ENCODE data around the gene INSL3. TPM values are rescaled to one million over a fixed set of nuclear protein-coding genes. Genes with fewer than 3 reads are reported as not detected.

The INSL3 gene
- polyA plus RNA-seq, 1 donor from 2014 or later, result not detected

DNA sequence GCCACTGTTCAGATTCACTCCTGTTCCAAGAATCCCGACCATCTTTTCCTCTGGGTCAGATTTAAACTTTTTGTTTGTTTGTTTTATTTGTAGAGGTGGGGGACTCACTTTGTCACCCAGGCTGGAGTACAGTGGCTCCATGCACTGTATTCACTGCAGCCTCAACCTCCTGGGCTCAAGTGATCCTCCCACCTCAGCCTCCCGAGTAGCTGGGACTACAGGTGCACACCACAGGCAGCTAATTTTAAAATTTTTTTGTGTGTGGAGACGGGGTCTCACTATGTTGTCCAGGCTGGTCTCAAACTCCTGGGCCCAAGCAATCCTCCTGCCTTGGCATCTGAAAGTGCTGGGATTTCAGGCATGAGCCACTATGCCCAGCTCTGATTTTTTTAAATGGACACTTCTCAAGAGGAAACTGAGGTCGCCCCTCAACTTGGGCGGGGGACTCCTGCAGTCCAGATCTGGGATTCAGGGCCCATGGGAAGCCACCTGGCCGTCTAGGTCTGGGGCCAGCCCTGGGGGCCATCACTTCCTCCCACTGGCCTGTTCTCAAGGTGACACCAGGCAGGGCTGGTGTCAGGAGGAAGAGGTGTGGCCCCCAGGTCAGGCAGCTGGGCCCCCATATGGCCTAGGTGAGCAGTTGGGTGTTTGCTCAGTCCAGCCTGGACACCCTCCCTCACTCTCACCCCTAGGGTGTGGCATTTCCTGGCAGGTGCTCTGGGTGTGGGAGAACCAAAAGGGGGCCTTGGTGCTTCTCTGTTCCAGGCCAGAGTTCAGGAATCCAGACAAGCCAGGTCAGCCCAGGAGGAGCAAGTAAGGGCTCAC, 25.1 kb downstream of the INSL3 start:
- no peaks in the 10 kb centered on the region for H3K36me3 ChIP-seq (ENCODE audit: insufficient read depth, low read length)
- H3K9me3 ChIP-seq (ENCODE audit: low read length), result no peaks in the 10 kb centered on the region
- no peak overlapping the region for H3K4me2 ChIP-seq (ENCODE audit: low read length)
- peaks cover 32% of the 10 kb centered on the region for H3K27me3 ChIP-seq (ENCODE audit: insufficient read depth, low read depth, low read length)
- H2AFZ ChIP-seq (ENCODE audit: low read depth, low read length), result no peak overlapping the region
- TF ChIP-seq SMC3 (conservative IDR thresholded peaks at IDR 0.05; ENCODE audit: poor library complexity) (no peak), EP300 (conservative IDR thresholded peaks at IDR 0.05; ENCODE audit: poor library complexity, severe bottlenecking) (no peak), RAD21 (conservative IDR thresholded peaks at IDR 0.05) (no peak), POLR2AphosphoS5 (IDR thresholded peaks at IDR 0.05) (no peak), EZH2 (IDR thresholded peaks at IDR 0.05; ENCODE audit: borderline replicate concordance, insufficient read depth, low read length, poor library complexity, severe bottlenecking) (no peak)
- H3K4me3 ChIP-seq (ENCODE audit: low read length), result no peak overlapping the region
- H3K27ac ChIP-seq (ENCODE audit: low read length), result no peak overlapping the region
- no peaks in the 10 kb centered on the region for H4K20me1 ChIP-seq (ENCODE audit: insufficient read depth)
- H3K79me2 ChIP-seq (replicated peaks; ENCODE audit: insufficient read depth, low read length), result no peaks in the 10 kb centered on the region
- H3K9me2 ChIP-seq (ENCODE audit: insufficient read depth, low read length), result no peaks in the 10 kb centered on the region
- no peak overlapping the region for H3K9ac ChIP-seq (ENCODE audit: low read length)
- no peaks in the 10 kb centered on the region for H3F3A ChIP-seq (ENCODE audit: insufficient read depth, low read length, poor library complexity, severe bottlenecking)

DNA sequence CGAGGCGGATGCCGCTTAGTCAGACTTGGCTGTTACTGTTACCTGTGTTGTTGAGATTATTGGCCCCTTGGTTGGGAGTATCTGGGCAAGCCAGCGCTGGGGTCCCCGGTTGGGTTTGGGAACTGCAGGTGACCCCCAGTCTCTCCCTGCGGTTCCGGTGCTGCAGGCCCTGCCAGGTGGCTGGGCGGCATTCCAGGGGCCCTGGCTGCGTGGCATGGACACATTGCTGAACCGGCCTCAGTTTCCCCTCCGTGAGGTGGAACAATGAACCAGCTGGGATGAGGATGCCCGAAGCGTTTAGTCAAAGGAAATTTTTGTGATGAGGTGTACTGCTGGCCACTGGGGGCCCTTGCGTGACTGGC, 25.8 kb downstream of the INSL3 start:
- Histone ChIP-seq H3F3A (ENCODE audit: insufficient read depth, low read length, poor library complexity, severe bottlenecking) (no peaks in the 10 kb centered on the region), H3K36me3 (ENCODE audit: insufficient read depth, low read length) (no peaks in the 10 kb centered on the region), H3K79me2 (replicated peaks; ENCODE audit: insufficient read depth, low read length) (no peaks in the 10 kb centered on the region), H3K9me2 (ENCODE audit: insufficient read depth, low read length) (no peaks in the 10 kb centered on the region), H3K9ac (ENCODE audit: low read length) (no peak overlapping the region), H3K9me3 (ENCODE audit: low read length) (no peaks in the 10 kb centered on the region), H3K27me3 (ENCODE audit: insufficient read depth, low read depth, low read length) (peaks cover 32% of the 10 kb centered on the region), H2AFZ (ENCODE audit: low read depth, low read length) (no peak overlapping the region), H3K4me3 (ENCODE audit: low read length) (no peak overlapping the region), H4K20me1 (ENCODE audit: insufficient read depth) (no peaks in the 10 kb centered on the region), H3K4me2 (ENCODE audit: low read length) (no peak overlapping the region), H3K27ac (ENCODE audit: low read length) (no peak overlapping the region)
- no peak for TF ChIP-seq SMC3 (conservative IDR thresholded peaks at IDR 0.05; ENCODE audit: poor library complexity)
- no peak for TF ChIP-seq MXI1 (conservative IDR thresholded peaks at IDR 0.05; ENCODE audit: poor library complexity, severe bottlenecking)
- TF ChIP-seq, protein P1, sequence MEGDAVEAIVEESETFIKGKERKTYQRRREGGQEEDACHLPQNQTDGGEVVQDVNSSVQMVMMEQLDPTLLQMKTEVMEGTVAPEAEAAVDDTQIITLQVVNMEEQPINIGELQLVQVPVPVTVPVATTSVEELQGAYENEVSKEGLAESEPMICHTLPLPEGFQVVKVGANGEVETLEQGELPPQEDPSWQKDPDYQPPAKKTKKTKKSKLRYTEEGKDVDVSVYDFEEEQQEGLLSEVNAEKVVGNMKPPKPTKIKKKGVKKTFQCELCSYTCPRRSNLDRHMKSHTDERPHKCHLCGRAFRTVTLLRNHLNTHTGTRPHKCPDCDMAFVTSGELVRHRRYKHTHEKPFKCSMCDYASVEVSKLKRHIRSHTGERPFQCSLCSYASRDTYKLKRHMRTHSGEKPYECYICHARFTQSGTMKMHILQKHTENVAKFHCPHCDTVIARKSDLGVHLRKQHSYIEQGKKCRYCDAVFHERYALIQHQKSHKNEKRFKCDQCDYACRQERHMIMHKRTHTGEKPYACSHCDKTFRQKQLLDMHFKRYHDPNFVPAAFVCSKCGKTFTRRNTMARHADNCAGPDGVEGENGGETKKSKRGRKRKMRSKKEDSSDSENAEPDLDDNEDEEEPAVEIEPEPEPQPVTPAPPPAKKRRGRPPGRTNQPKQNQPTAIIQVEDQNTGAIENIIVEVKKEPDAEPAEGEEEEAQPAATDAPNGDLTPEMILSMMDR (IDR thresholded peaks at IDR 0.05; ENCODE audit: poor library complexity, severe bottlenecking), result no peak
- no peak for TF ChIP-seq EZH2 (IDR thresholded peaks at IDR 0.05; ENCODE audit: borderline replicate concordance, insufficient read depth, low read length, poor library complexity, severe bottlenecking)
- TF ChIP-seq, protein P2, sequence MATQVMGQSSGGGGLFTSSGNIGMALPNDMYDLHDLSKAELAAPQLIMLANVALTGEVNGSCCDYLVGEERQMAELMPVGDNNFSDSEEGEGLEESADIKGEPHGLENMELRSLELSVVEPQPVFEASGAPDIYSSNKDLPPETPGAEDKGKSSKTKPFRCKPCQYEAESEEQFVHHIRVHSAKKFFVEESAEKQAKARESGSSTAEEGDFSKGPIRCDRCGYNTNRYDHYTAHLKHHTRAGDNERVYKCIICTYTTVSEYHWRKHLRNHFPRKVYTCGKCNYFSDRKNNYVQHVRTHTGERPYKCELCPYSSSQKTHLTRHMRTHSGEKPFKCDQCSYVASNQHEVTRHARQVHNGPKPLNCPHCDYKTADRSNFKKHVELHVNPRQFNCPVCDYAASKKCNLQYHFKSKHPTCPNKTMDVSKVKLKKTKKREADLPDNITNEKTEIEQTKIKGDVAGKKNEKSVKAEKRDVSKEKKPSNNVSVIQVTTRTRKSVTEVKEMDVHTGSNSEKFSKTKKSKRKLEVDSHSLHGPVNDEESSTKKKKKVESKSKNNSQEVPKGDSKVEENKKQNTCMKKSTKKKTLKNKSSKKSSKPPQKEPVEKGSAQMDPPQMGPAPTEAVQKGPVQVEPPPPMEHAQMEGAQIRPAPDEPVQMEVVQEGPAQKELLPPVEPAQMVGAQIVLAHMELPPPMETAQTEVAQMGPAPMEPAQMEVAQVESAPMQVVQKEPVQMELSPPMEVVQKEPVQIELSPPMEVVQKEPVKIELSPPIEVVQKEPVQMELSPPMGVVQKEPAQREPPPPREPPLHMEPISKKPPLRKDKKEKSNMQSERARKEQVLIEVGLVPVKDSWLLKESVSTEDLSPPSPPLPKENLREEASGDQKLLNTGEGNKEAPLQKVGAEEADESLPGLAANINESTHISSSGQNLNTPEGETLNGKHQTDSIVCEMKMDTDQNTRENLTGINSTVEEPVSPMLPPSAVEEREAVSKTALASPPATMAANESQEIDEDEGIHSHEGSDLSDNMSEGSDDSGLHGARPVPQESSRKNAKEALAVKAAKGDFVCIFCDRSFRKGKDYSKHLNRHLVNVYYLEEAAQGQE (IDR thresholded peaks at IDR 0.05; ENCODE audit: borderline replicate concordance), result no peak
- no peak for TF ChIP-seq TAF1 (IDR thresholded peaks at IDR 0.05; ENCODE audit: low read depth)
- TF ChIP-seq POLR2AphosphoS5 (IDR thresholded peaks at IDR 0.05), result no peak
- TF ChIP-seq RAD21 (conservative IDR thresholded peaks at IDR 0.05), result no peak
- no peak for TF ChIP-seq EP300 (conservative IDR thresholded peaks at IDR 0.05; ENCODE audit: poor library complexity, severe bottlenecking)
